Ureter (tissue), 1 donor: ENCODE measurements around the gene PPP2R2B. TPM values are rescaled to one million over a fixed set of nuclear protein-coding genes. Genes with fewer than 3 reads are reported as not detected.
"Not testable (repeated sequence)": the region's sequence is repeated elsewhere in the genome, so short reads cannot be mapped to it uniquely, and the experiment has no call there.

Experiments used
- DNase-seq: peaks from one replicate; pipeline ENCODE4 v3.0.0-alpha.2; 2020; ENCODE audit warnings: low spot score
- total RNA-seq: library from RNA; stranded (reverse); gene quantifications from one replicate; pipeline ENCODE4 v1.2.4, GENCODE V29; 2023
- donor health status: DM: yes; HTN: yes; CAD: no.

PPP2R2B gene
- total RNA-seq, 1 donor from 2014 or later, result 25.9 TPM

DNA sequence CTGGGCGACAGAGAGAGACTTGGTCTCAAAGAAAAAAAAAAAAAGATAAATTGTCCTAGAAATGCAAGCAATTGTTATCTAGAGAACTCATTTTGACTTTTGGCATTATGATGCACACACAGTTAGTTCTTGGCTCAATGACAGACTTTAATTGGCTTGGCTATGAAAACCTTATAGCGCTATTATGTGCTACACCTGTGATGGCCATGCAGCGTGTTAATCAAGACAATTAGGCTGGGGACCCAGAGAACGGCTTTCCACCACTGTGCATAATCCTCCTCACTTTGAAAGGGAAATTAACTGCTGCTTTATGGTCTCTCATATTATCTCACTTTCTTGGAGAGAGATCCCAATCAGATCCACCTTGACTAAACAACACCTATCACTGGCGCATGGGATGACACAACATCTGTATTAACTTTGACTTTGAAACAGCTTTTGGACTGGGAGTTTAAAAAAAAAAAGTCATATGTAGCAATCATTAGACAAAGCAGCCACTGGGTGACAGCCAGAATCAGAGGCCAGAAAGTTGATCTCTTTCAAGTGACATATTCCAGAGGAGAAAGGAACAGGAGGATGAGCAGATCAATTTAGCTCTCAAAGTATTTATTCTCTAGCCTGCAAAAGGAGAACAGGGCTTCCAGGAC is 132.5 kb downstream of the PPP2R2B start:
- DNase-seq, result no peak

DNA sequence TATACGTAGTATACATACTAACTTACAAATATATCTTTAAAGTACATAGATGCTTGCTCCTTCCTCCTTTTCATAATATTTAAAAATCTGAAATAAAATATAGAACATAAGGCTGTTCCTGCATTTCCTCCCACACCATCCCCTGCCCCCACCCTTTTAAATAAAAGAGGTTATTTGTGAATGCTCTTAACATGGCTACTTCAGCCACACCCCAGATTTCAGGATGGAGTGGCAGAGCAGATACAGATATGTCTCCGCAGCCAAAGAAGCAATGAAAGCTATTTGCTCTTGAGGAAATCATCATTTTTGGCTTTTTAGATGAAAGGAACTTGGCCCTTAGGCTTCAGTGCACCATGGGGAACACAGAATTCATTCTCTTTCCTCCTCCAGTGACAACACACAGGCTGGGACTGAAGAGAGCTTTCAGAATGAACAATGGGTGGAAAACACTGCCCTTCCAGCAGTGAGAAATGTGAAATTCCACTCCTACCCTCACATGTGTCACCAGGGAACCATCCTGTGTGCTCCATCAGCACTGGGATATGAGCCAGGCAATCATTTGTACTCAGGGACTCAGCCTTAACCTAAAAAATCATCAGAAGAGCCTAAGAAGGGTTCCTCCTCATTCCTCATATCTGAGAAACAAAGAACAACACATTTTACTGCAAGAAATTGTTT is 134.3 kb downstream of the PPP2R2B start:
- DNase-seq, result no peak

DNA sequence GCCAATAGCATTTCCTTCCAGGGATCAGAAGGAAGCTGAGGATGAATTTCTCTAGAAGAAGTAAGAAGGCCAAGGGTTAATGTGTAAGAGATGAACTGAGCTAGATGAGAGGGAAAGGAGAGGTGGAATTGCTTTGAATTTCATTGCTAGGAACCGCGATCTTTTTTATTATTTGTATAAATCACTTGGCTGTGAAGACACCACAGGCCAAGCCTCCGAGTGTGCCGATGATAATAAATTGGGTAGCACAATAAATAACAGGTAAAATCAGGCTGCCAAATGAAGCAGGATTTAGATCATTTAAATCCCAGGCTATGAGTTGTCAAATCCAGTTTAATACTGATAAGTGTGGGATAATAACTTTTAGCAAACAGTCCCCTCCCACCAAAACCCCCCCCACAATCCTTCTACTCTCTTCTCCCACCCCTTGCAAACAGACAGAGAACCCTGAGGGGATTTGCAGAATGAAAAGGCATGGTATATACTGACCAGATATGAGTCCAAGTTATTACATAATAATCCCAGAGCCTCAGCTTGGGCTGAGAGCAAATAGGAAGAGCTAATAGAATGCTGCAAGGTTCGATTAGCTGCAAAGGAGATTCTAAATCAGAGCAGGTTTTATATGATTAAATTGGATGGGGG is 143.5 kb downstream of the PPP2R2B start:
- DNase-seq, result no peak

DNA sequence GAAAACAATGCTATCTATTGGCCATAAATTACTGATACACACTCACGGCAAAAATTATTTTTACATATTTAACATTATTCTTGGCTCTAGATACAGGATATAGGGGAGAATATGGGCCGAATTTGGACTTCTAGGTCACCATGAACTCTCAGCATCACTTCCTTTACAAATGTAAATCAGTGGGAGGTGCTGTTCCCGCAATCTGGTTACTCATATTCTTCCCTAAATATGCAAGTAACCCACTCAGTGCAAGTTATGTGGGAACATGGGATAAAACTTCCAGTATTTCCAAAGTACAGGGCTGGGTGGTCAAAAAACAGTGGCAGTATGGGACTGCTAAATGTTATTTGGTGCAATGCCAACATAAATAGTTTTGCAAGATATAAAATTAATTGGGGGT is 145.6 kb downstream of the PPP2R2B start:
- DNase-seq, result no peak

DNA sequence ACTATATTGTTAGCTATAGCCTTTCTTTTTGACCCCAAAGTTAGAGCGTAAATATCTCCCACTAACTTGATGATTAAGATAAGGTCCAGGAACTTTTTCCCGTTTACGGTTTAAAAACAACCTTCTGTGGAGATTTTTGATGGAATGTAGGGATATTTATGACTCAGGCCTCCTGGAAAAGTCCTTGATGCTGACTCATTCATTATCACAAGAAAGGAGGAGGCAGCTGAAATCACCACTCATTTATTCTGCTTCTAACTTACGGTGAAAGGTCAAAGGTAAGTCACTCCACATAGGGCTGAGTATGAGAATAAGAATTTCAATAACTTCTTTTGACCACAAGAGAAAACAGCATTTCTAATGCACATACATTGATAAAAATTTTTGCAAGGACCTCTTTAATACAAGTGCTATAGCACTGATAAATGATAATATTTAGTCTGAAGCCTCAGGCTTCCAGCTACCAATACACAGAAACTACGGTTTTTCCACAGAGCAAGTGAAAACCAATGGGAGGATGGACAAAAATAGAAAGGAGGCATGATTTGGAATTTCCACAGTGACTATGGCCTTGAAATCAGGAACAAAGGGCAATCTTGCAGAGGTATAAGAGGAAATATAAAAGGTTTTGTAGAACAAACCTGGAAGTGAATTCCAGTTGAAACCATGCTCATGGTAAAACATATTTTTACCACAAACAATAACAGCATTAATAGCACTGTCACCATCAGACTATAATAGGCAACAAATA is 146.5 kb downstream of the PPP2R2B start:
- DNase-seq, result no peak

DNA sequence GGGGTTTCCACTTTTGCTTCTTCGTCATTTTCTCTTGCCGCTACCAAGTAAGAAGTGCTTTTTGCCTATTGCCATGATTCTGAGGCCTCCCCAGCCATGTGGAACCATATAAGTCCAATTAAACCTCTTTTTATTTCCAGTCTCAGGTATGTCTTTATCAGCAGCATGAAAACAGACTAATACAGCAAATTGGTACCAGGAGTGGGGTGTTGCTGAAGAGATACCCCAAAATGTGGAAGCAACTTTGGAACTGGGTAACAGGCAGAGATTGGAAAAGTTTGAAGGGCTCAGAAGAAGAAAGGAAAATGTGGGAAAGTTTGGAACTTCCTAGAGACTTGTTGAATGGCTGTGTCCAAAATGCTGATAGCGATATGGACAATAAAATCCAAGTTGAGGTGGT is 149.8 kb downstream of the PPP2R2B start:
- DNase-seq, result not testable (repeated sequence)

DNA sequence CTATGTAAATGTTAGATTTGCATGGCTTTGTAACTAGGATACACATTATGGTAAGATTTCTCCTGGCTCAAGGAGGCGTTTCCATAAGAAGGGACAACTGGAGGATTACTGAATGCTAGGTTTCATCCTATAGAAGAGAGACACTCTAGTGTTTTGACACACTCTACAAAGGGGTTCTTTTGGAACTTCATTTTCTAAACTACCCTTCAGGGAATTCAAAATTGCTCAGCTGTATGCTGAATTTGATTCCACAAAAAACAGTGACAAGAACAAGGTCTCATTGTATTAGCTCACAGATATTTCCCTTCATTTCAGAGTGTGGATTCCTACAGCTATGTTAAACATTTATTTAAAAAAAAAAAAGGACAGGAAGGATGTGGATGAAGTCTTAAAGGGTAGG is 151.7 kb downstream of the PPP2R2B start:
- DNase-seq, result no peak

DNA sequence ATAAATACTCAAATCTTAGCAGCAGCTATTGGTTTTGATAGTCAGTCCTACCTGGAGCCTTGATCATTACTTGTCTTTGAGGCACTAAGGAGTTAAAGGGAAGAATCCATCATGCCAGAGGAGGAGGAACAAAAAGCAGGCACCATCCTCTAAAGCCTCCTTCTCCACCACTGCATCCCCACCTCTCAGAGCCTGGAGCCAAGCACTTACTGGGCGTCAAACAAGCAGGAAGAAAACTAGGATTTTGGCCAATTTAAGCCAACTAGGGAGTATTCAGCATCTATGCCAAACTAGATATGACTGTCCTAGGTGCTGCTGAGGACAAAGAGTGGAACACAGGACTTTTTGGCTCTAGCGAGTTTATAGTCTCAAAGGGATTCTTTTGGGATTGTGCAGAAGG is 152.5 kb downstream of the PPP2R2B start:
- DNase-seq, result no peak

DNA sequence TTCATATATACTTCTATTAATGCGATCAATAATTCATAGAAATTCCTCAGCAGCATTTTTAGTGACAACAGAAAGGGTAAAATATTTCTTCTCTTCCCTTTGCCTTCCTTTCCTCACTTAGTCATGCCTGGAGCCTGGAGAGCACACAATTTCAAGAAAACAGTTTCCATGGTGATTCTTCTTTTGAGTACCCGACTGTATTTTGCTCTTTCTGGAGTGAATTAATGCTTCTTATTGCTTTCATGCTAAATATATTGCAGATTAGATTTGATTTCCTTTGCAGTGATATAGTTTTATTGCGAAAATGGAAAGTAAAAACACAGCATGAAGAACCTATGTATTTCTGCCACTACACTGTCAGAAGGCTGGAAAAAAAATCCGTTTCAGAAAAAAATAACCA is 153.5 kb downstream of the PPP2R2B start:
- no peak for DNase-seq

DNA sequence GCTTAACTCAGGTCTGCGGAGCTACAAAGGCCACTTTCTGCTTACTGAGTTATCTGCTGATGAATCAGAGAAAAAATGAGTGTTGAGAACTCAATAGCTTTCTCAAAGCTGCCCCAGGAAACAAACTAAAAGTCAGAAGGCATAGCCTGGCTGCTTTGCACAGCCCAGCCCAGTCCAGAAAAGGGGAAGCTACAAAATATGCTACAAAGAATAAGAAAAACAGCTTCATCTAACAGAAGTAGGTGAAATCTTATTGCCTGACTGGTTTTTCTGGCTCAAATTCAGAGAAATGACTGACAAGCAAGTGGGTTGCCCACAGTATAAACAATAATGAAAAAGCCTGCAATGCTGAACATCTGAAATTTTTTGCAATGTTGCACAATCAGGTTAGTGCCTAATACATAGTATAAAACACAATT is 156.2 kb downstream of the PPP2R2B start:
- DNase-seq, result no peak

DNA sequence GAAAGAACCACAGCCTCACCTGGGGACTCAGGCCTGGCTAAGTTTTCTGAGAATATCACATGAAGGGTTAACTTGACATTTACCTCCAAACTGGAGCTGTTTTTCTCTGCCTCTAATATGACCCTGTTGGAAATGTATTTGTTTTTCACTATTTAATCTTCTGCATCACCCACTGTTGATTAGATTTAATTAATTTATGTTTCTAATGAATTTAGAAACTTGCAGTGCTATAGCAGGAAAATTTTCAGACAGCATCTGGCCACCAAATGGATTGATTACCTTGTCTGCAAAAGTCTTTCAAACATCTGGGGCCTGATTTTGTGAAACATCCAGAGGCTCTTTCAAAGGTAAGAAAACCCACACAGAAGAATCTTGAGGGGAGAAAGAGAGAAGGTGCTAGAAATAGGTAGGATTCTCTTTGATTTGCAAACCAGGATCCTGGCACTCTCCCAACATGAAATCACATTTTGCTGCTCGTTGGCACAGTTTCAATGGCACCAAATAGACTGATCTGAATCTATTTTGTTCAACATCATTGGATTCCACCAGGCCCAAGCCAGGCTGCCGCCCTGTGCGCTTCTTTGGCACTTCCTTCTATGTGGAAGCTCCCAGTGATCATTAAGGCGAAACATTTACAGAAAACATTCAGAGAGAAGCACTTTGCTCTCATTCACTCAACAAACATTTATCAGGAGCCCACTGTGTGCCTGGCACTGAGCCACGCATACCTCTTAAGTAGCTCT is 157.3 kb downstream of the PPP2R2B start:
- no peak for DNase-seq

DNA sequence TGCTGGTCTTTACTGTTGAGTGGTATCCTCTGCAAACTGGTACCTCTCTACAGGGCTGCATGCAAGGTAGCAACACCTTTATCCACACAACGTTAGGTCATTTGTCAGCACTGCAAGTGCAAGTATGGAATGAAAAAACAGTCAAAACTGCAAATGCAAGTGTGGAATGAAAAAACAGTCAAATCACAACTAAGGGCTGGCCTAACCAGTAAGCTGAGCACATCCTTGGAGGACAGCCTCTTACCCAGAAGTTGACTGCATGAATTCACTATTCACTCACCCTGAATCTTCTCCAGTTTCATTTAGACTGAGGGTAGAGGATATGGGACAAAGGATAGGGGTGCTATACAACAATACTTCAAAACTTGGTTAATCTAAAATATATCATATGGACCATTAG is 158.4 kb downstream of the PPP2R2B start:
- no peak for DNase-seq

DNA sequence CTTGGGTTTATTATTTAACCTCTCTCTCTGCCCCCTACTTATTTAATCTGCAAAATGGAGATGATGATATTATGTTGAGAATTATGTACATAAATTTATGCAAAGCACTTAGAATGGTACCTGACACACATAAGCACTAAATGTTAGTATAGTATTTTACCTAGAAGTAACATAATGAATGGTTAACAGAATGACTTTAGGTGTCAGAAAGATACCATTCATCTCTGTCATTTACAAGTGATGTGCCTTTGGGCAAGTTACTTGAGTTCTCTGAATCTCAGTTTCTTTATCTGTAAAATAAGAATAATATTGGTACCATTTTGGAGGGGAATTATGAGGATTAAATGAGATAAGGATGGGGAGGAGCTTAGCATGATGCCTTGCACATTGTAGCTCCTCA is 159.4 kb downstream of the PPP2R2B start:
- no peak for DNase-seq

DNA sequence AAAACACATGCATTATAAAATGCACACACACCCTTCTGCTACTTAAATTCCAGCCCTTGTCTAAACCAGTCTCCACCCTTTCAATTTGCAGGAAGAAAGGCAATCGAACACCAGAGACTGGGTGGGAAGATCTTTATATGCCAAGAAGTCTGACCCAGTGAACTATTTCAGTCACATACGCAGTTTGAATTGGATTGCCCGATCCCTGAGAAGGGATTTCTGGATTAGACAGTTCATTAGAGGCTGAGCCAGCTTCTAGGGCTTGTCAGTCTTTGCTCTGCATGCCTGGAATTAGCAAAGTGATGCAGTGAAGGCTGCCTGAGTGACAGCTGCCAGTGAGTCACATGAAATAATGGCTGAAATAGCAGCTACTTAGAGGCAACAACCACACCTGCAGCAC is 159.9 kb downstream of the PPP2R2B start:
- DNase-seq, result no peak

DNA sequence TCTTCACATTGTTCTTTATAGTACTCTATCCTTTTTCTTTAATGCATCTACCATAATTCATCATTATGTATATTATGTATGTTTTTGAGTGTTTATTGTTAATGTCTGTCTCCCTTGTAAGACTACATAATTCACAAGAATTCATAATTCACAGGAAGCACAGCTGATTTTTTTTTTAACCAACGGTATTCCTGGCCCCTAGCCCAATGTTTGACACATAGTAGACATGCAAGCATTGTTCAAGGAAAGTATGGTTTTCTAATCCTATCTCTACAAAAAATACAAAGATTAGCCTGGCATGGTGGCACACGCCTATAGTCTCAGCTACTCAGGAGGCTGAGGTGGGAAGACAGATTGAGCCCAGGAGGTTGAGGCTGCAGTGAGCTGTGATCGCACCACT is 160.6 kb downstream of the PPP2R2B start:
- no peak for DNase-seq

DNA sequence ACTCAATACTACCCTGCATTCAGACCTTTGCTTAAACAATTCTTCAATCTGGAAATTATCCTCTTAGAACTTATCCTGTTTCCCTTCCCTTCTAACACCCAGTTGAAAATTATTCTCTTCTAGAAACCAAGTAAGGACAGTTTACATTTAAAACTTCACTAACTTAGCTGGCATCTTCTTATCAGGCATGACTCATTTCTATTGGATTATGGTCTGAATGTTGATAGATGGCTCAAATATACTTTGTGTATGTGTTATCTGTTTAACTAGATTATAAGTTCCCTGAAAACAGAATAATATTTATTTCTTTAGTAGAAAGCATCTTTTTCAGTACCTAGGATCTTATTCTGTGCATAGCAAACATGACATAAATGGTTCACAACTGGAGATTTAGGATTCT is 161.9 kb downstream of the PPP2R2B start:
- no peak for DNase-seq

DNA sequence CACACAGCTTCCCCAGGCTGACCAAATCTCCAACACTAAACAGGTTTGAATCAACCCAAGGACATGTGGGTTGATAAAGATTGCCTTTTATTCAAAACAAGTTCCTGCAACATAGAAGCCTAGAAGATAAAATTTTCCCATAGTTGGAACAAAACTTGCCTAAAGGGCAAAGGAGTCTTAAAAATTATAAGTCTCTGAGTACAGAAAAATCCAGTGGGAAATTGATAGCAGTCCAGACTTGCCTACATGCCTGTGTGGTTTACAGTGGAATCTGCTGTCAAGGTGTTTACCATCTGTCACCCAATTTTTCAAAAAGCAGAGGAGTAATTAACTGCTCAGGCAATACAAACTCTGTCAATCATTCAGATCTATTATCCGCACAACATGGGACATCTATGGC is 168.2 kb downstream of the PPP2R2B start:
- DNase-seq, result no peak

DNA sequence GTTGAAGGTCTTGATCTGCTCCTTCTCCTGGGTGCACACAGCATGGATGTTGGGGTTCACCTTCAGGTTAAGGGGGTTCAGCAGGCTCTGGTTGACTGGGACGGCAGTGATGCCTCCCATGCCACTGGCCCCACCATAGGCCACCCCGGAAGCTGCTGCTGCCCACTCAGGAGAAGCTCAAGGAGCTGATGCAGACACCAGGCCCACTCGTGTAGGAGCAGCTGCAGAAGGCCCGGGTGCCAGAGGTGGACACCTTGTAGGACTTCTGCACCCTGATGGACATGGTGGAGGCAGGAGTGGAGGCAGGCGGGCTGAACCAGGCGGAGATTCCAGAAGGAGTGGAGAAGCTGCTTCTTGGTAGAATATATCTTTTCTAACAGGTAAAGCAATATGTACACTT is 171.2 kb downstream of the PPP2R2B start:
- no peak for DNase-seq

DNA sequence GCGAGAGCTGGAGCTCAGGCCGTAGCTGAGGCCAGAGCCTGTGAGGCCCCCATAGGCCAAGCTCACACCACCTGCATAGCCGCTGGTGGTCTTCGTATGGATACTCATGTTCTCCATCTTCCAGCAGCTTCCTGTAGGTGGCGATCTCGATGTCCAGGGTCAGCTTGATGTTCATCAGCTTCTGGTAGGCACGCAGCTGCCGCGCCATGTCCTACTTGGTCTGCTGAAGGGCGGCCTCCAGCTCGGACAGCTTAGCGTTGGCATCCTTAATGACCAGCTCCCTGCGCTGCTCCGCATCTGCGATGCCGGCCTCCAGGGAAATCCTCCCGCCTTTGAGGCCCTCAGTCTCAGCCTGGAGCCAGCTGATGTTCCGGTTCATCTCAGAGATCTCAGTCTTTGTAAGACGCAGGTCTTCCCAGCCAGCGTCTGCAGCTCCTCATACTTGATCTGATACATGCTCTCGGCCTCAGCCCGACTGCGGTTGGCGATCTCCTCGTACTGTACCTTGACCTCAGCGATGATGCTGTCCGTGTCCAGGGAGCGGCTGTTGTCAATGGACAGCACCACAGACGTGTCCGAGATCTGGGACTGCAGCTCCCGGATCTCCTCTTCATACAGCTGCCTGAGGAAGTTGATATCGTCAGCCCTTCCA is 172.1 kb downstream of the PPP2R2B start:
- no peak for DNase-seq

DNA sequence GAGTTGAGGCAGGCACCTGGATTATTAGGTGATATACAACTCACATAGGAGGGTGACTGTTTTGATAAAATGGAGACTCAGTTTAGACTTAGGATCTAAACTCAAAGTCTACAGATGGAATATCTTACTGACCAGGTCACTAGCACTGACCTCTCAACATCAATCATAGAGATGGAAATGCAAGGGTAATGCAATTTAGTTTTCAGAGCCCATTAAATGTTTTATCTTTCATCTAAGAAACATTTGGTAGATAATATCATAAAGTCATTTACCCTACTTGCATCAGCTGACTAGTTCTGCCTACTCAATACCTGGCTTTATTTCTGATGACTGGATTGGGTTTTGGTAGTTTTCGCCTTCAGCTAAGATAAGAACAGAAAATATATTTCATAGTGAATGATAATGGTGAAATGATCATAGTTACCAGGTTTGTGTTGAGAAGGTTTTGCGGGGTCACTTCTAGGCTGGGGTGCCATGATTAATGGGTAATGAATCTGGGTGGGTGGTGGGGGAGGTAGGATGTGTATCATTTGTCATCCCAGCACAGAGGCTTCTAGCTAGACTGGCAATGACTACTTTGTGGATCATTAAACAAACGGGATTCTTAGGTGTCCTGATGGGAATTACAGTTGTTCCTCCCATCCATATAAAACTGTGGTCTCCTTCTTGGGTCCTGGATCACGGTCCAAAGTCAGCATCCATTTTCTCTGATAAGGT is 173.4 kb downstream of the PPP2R2B start:
- no peak for DNase-seq

DNA sequence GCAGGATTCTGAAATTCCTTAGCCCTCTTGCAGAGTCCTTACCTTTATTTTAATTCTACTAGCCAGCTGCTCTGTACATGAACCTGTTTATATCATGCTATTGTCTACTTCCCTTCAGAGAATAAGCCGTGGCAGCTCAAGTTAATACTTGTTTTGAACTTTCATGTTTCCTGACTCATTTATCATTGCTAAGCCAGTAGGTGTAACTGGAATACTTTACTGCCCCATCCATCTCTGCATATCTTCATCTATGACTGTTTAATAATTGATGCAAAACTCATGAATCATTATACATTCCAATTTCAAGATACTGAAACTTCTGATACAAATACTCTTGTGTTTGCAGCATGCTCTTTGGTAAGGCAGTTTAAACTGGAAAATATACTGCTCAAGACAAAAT is 174.7 kb downstream of the PPP2R2B start:
- no peak for DNase-seq
